GM20431 (cell line): ENCODE data around the gene LOXL1.
"Not testable (repeated sequence)": the region's sequence is repeated elsewhere in the genome, so short reads cannot be mapped to it uniquely, and the experiment has no call there.

Source experiments
- in situ Hi-C: fragments of 300-500 bp; cut with MseI, MboI; formaldehyde crosslinking; loops from one replicate; pipeline ENCODE4 v1.15.0; 2020; ENCODE audit warnings: low sequenced_read_pairs; ENCODE audit not compliant: unreplicated experiment

The LOXL1 gene

GRCh38 chr15:73937296-73937695 lies 11.0 kb downstream of the LOXL1 start:
- in situ Hi-C loops, result no loop called here

DNA sequence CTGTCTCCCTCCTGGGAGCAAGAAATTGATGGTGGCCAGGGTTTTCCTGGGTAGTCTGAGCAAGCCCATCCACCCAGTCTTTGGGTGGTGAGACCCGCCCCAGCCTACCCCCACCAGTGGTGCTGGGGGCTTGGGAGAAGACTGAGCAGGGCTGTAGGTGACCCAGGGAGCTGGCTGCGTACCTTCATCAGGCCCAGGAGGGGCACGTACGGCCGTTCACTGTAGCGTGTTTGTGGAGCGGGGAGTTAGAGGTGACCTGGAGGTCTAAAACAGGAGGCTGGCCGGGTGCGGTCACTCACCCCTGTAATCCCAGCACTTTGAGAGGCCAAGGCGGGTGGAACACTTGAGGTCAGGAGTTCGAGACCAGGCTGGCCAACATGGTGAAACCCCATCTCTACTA lies 11.5 kb downstream of the LOXL1 start:
- in situ Hi-C loops, result no loop called here

DNA sequence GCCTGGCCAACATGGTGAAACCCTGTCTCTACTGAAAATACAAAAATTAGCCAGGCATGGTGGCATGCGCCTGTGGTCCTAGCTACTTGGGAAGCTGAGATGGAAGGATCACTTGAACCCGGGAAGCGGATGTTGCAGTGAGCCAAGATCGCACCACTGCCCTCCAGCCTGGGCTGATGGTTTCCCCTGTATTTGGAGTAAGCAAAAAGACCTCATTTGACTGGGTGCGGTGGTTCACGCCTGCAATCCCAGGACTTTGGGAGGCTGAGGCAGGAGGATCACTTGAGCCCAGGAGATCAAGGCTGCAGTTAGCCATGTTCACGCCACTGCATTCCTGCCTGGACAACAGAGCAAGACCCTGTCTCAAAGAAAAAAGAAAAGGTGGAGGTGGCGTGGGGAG lies 12.3 kb downstream of the LOXL1 start:
- in situ Hi-C loops, result not testable (repeated sequence)

- in situ Hi-C loops, result no loop called here
Observed at GRCh38 chr15:73939138-73939537, 12.9 kb downstream of the LOXL1 start.

- in situ Hi-C loops, result no loop called here
Observed at GRCh38 chr15:73940061-73940981, 14.1 kb downstream of the LOXL1 start.

GRCh38 chr15:73941044-73941443 lies 14.8 kb downstream of the LOXL1 start:
- in situ Hi-C loops, result no loop called here

DNA sequence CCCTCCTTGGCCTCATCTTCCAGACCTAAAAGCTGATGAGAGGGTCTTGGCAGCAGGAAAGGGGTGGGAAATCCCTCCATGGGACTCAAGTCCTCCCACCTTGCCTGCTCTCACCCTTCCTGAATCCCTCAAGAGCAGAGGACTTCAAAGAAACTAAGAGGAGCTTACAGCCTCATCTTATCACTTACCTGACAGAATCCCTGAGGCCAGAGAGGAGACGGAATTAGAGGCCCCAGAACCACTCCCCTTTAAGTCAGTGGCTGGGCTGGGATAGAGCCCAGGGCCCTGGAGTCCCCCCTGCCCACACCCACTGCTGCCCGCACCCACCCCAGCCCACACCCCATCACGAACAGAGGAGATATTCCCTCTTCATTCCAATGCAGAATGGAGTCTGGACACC lies 15.2 kb downstream of the LOXL1 start:
- in situ Hi-C loops, result no loop called here

DNA sequence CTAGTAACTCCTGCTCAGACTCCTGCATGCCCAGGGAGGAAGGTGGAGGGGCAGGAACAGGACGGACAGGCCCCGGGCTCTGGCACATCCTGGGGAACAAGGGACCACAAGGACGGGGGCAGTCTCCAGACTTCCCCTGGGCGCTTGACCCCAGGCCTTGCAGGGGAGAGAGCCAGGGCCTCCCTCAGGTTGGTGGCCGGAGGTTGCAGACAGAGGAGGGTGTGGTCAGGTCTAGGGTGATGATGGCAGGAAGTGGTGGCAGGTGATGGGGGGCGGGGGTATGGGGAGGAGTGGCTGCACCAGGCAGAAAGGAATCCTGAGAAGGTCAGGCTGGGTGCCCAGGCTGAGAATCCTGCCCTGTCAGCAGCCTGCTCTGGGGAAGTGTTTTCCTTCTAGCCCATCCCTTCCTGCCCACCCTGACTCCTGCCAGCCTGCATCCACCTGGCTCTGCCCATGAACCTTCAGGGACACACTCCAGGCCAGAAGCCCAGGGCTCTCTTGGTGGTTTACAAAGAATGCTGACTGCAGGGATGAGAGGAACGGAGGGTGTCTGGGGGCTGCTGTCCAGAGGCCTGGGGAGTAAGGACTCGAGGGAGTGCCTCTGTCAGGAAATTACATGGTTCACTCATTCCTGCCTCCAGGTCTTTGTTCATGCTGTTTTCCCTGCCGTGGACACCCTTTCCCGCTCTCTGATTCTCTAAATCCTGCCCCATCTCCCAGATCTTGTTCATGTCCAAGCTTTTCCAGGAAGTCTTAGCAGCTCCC lies 15.8 kb downstream of the LOXL1 start:
- in situ Hi-C loops, result no loop called here

GRCh38 chr15:73942751-73943270 lies 16.5 kb downstream of the LOXL1 start:
- in situ Hi-C loops, result no loop called here

- in situ Hi-C loops, result no loop called here
Observed at GRCh38 chr15:73944161-73945129, 18.2 kb downstream of the LOXL1 start.

- in situ Hi-C loops, result no loop called here
Observed at GRCh38 chr15:73945130-73945508, 18.9 kb downstream of the LOXL1 start.

DNA sequence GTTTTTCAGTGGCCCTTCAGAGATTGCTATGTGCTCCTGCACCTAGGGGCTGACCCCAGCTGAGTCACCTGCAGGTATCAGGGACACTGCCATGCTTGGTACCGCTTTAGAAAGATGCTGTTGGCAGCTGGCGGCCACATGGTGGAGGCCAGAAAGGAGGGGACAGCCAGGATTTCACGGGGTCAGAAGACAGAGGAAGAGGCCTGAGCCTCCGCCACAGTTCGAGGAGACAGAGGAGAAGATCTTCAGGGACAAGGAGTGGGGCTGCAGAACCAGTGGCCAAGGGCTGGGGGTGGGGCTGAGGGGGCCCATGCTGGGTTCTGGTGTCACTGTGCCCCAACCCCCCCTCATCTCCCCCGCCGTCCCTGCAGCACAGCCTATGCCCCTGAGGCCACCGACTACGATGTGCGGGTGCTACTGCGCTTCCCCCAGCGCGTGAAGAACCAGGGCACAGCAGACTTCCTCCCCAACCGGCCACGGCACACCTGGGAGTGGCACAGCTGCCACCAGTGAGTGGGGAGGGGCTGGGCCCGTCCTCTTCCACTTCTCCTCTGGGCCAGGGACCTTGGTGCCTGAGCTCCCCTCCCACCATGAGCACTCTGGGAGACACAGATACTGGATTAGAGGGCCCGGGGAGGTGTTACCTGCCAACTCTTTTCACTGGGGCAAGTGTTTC lies 19.9 kb downstream of the LOXL1 start:
- in situ Hi-C loops, result no loop called here

GRCh38 chr15:73946795-73947370 lies 20.6 kb downstream of the LOXL1 start:
- in situ Hi-C loops, result no loop called here

GRCh38 chr15:73947651-73948050 lies 21.4 kb downstream of the LOXL1 start:
- in situ Hi-C loops, result no loop called here

DNA sequence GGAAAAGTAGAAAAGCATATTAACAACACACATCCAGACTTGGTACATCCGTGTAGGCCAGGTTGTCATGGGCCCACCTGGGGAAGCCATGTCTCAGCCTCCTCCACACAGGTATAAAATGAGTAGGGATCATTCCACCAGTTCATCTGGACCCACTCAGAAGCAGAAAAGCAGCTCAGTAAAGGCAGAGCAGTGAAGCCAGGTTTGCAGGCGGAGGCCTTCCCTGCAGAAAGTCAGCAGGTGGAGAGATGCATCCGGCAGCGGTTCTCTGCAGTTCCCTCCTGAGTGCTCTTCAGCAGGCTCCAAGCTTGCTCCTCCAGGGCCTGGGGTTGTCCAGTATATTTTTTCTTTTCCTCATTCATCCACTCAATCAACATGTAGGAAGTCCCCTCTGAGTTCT lies 22.1 kb downstream of the LOXL1 start:
- in situ Hi-C loops, result no loop called here

DNA sequence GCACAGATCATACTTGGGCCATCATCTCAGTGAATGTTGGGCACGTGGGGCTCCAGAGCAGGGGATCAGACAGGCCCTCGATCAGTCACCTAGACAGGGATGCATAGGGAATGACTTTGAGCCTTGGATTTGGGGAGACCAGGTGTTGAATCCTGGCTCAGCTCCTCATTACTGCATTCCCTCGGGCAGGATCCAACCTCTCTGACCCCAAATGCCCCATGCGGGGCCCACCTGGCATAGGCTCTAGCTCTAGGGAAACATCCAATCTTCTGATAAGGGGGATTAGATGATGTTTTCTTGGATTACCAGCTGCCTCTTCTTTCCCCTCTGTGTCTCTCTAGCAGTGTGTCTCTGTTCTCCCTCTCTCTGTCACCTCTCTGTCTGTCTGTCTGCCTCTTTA lies 22.7 kb downstream of the LOXL1 start:
- in situ Hi-C loops, result no loop called here

- in situ Hi-C loops, result no loop called here
Observed at GRCh38 chr15:73949496-73949895, 23.2 kb downstream of the LOXL1 start.

DNA sequence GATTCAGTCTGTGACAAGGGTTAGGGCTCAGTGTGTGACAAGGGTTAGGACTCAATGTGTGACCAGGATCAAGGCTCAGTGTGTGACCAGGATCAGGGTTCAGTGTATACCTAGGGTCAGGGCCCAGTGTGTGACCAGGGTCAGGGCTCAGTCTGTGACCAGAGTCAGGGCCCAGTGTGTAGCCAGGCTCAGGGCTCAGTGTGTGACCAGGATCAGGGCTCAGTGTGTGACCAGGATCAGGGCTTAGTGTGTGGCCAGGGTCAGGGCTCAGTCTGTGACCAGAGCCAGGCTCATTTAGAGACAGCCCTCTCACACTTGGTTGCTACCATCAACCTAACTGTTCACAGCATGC lies 24.2 kb downstream of the LOXL1 start:
- in situ Hi-C loops, result no loop called here

GRCh38 chr15:73950831-73951561 lies 24.7 kb downstream of the LOXL1 start:
- in situ Hi-C loops, result no loop called here
